ENCODE data around the gene KLHL22. TPM values are rescaled to one million over a fixed set of nuclear protein-coding genes. Genes with fewer than 3 reads are reported as not detected.
"Not testable (repeated sequence)": the region's sequence is repeated elsewhere in the genome, so short reads cannot be mapped to it uniquely, and the experiment has no call there.

KLHL22 gene
- polyA plus RNA-seq, 5 donors = 30.0 to 36.0 (median 33.9) TPM

- DNase-seq = no peak
These were observed 29.5 kb upstream of the KLHL22 start for GRCh38 chr22:20525048-20525447.

- DNase-seq = no peak
These were observed 28.4 kb upstream of the KLHL22 start for GRCh38 chr22:20524004-20524481.

DNA sequence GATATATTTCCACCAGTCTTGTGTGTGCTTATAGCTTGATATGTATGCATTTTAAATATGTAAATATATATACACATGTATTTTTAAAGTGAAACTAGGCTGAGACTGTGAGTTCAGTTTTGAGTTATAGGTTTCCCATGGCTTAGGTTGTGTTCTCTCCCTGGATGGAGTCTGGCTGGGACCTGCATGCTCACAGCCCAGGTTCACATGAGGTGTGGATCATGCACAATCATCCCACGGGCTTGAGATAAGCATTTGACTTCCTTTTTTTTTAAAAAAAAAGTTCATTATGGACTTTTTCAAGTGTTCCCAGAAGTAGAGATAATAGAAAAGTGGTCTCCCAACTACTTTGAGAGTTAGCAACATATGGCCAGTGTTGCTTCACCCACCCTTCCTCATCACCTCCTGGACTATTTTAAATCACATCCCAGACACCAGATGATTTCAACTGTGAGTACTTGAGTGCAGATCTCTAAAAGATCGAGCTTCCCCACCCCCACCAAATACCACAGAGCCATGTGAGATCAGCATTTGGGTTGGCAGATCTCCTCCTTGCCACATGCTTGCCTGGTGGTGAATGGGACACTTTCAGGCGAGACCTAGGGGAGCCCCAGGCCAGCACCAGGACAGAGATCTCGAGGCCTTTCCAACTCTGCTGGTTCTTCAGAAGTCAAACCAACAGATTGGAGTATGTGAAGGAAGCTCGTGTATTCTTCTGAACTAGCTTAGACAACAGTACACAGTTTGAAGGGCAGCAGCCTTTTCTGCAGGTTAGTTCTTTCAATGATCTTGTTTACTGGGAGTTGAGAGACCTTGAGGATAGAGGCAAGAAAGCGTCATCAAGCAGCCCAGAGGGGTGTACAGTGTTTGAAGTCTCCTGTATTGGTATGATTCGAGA is 27.7 kb upstream of the KLHL22 start:
- no peak for DNase-seq

GRCh38 chr22:20522134-20523004 is 26.8 kb upstream of the KLHL22 start:
- DNase-seq = no peak

DNA sequence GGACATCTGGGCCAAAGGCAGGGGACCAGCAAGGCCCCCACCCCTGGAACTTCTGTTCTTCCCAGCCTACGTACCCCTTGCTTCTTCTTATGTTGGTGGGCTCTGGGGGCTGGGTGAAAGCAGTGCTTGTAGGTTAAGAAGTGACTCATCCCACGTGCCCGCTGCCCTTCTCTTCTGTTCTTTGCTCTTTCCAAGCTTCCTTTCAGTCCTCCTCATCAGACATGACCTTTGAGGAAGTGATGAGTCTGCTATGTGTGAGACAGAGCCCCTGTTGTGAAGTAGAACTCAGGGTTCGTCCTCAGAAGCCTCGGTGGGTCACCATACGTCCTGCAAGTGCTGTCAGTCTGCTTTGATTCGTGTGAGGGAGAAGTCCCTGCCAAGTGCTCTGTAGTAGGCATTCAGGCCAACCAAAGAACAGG is 24.5 kb upstream of the KLHL22 start:
- no peak for DNase-seq

- DNase-seq = no peak
These were observed 24.0 kb upstream of the KLHL22 start for GRCh38 chr22:20519558-20519957.

DNA sequence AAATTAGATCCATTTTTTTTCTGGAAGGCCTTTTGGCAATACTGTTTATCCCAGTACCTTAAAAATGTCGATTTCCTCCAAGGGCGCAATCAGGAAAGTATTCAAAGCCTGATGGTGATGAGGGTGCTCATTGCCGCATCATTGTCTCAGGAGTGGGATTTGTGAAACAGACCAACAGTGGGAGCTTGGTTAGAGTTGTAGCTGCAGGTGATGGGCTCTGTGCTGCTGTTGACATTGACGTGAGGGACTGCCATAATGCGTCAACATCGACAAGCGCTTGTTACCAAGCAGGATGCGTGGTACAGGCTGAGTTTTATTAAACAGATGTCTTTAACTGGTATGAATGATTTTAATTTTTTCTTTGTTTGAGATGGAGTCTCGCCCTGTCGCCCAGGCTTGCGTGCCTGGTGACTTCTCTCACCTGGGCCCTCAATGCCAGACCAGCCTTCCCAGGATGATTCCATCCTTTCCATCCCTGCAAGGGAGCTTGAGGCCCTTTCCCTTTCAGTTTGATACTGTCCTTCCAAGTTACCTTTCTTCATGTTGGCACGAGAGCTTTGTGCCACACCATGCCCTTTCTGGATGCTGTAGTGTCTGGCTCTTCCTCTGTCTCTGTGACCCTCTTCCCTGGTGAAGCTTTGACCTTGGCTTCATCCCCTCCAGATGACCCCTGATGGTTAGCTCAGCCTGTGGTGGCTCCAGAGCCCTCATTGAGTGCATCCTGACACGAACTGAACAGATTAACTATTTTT is 22.4 kb upstream of the KLHL22 start:
- DNase-seq = no peak

DNA sequence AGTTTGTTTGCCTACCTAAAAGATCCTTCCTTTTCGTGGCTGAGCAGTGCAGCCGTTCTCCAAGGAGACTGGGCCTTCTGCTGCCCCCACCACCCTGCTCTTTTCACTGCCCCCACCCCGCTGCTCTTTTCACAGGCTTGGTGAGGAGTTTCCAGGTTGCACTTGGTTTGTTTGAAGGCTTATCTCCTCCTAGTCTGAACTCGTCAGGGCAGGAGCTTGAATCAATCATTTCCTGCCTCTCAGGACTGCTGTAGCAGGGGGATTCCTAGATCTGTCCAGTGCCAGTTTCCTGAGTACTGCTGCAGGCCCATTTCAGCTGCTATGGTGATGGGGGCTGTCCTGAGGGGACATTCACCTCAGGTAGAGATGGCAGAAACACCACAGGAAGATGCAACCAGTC is 21.8 kb upstream of the KLHL22 start:
- no peak for DNase-seq

DNA sequence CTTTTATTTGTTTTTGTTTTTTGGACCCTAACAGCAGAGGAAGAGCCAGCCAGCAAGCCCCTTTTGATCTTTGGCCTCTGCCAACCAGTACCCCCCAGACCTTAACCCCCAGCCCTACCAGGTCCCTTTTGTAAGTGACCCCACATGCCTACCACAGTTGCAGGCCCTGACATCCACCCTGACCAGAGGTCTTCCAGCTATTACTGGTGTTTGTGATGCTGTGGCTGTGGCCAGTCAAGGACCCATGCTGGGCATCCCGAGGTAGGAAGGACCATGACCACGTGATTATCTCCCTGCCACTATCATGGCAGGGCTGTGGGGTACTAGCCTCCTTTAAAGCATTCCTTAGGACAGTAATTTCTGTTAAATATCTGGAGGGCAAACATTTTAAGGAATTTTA is 20.8 kb upstream of the KLHL22 start:
- no peak for DNase-seq

- DNase-seq = no peak
These were observed 19.2 kb upstream of the KLHL22 start for GRCh38 chr22:20514658-20515406.

- DNase-seq = no peak
These were observed 16.1 kb upstream of the KLHL22 start for GRCh38 chr22:20511578-20512229.

GRCh38 chr22:20510811-20511577 is 15.4 kb upstream of the KLHL22 start:
- DNase-seq = no peak

DNA sequence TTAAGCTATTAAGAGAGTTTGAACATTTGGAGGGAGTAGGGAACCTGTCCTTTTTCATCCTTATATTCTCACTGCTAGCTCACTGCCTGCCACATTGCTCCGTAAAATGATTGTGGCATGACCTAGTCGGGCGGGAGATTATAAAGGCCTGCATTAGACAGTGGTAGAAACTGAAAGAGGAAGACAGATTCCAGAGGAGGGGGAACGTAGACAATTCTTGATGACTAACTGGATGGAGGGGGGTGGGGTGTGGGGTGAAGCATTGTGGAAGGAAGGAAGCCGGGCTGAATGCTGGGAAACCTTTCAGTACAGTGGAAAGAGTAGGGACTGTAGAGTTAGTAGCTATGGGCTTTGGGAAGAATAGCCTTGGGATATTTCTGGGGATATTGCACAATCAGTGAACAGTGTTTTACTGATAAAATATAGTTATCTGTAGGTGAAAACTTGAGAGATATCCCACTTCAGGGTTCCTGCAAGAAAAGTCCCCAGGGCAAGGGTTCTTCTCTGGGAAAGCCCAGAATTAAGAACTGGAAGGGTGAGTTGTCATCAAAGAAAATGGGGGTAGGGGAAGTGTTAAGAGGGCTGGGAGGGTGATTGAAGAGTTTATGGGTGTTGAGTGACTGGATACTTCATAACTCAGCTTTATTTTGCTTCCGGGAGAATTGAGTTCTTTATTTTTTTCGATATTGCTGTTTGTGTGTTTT is 13.9 kb upstream of the KLHL22 start:
- DNase-seq = peak; percentile 72 to 75

- no peak for DNase-seq
These were observed 13.2 kb upstream of the KLHL22 start for GRCh38 chr22:20508815-20509271.

DNA sequence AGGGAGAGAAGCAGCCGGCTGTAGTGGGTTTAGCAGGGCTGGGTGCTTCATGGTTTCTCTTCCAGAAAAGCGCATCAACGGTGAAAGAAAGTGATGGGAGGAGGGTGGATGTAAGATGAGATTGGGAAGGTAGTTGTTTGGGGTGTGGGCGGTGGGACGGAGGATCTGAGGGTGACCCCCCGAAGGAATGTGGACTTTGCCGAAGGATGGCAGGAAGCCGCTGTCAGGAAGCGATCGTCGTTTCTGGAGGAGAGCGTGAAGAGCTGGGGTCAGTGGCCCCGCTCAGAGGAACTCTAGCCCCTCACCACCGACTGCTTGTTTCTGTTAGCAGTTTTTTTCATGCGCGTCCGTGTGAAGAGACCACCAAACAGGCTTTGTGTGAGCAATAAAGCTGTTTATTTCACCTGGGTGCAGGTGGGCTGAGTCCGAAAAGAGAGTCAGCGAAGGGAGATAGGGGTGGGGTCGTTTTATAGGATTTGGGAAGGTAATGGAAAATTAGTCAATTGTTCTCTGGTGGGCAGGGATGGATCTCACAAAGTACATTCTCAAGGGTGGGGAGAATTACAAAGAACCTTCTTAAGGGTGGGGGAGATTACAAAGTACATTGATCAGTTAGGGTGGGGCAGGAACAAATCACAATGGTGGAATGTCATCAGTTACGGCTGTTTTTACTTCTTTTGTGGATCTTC is 12.6 kb upstream of the KLHL22 start:
- DNase-seq = not testable (repeated sequence)

DNA sequence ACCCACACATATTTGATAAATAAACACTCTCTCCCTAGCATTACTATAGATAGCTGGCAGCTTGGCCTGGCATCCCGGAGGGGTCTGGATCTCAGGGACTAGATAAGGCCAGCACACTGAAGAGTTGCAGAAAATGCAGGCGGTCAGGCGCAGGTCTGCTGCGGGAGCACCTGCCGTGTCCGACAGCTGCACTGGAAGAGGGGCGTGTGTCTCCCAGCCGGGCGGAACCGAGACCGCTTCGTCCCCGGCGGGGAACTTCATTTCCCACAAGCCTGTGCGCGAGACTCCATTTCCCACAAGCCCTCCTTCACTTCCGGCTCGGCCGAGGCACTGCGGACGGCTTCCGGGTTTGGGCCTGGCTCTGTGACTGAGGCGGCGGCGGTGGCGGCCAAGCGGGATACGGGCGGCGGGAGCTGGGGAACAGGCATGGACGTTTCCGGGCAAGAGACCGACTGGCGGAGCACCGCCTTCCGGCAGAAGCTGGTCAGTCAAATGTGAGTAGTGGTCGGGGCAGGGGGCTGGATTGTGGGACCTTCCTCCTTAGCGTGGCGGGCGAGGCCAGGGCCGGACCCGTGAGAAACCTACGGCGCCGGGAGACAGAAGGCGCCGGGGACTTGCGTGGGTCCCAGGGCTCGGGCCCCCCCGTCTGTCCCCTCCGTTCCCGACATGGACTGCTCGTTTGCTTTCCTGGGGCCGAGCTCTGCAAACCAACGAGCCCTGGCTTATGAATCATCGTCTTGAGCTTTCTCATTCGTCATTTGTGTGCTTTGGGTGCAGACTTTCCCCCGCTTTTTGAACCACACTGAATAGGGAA is 11.9 kb upstream of the KLHL22 start, which contains the start of gene MED15:
TSS of gene MED15 (plus strand) at position 358 of the 814 bp plus-strand sequence. CDS start at position 427, 69 bp downstream.
- DNase-seq = peak; percentile 80 to 81
